Tibial nerve (tissue), 4 donors: ENCODE results near the gene CLPSL1. TPM values are rescaled to one million over a fixed set of nuclear protein-coding genes. Genes with fewer than 3 reads are reported as not detected.

Experiments
- DNase-seq, 2 donors: peaks; one replicate each; pipeline ENCODE4 v3.0.0-alpha.2; 2019; ENCODE audit warnings: low spot score in 2 of 2
- H3K27ac ChIP-seq, 4 donors: fragments of 200-600 bp; sonication (generic) in 3 of 4; one replicate each; pipeline ENCODE4 v1.5.1; 2017 to 2019; ENCODE audit warnings: mild to moderate bottlenecking in 1 of 4
- H3K27me3 ChIP-seq, 2 donors: fragments of 200-600 bp; sonication (generic) in 1 of 2; one replicate each; pipeline versions ENCODE4 v1.5.1 to v1.6.0; 2017 to 2019
- H3K36me3 ChIP-seq, 3 donors: fragments of 200-600 bp; sonication (generic); one replicate each; pipeline ENCODE4 v1.5.1; 2018 to 2019
- H3K4me1 ChIP-seq, 4 donors: fragments of 200-600 bp; sonication (generic) in 3 of 4; one replicate each; pipeline ENCODE4 v1.5.1; 2017 to 2019
- H3K4me3 ChIP-seq, 4 donors: fragments of 200-600 bp; sonication (generic) in 3 of 4; one replicate each; pipeline ENCODE4 v1.5.1; 2017 to 2019; ENCODE audit warnings: mild to moderate bottlenecking in 1 of 4, moderate library complexity in 1 of 4
- H3K9me3 ChIP-seq, 4 donors: fragments of 200-600 bp; sonication (generic) in 3 of 4; one replicate each; pipeline ENCODE4 v1.5.1; 2017 to 2019
- EP300 ChIP-seq, 2 donors: sonication (generic); formaldehyde crosslinking; IDR thresholded peaks; one replicate each; pipeline ENCODE4 v1.6.1; 2017; ENCODE audit warnings: antibody characterized with exemption in 2 of 2, mild to moderate bottlenecking in 1 of 2
- POLR2A ChIP-seq, 2 donors: fragments of 450-650 bp; IDR thresholded peaks; one replicate each; pipeline ENCODE4 v1.6.1; 2017; ENCODE audit warnings: antibody characterized with exemption in 2 of 2, mild to moderate bottlenecking in 2 of 2, moderate library complexity in 2 of 2
- WGBS, 2 donors: methylation state at CpG; one replicate each; pipeline ENCODE4 v1.1.5; 2018; 5-methylcytosine and 5-hydroxymethylcytosine counted together
- total RNA-seq, 4 donors: library from RNA; depleted of rRNA; stranded (reverse); fragments of >200 nt; gene quantifications; one replicate each; pipeline ENCODE4 v1.1.0, GENCODE V29; 2016
- TF ChIP-seq, protein P1 (sequence below), 5 experiments: fragments of 200-600 bp in 3 of 5; fragments of 450-650 bp in 2 of 5; sonication (generic) in 3 of 5; IDR thresholded peaks; one replicate each; pipeline ENCODE4 v1.5.1; 2016 to 2019; ENCODE audit warnings: antibody characterized with exemption in 5 of 5, mild to moderate bottlenecking in 3 of 5, moderate library complexity in 2 of 5

The CLPSL1 gene
- total RNA-seq, 4 donors from 2014 or later: not detected

DNA sequence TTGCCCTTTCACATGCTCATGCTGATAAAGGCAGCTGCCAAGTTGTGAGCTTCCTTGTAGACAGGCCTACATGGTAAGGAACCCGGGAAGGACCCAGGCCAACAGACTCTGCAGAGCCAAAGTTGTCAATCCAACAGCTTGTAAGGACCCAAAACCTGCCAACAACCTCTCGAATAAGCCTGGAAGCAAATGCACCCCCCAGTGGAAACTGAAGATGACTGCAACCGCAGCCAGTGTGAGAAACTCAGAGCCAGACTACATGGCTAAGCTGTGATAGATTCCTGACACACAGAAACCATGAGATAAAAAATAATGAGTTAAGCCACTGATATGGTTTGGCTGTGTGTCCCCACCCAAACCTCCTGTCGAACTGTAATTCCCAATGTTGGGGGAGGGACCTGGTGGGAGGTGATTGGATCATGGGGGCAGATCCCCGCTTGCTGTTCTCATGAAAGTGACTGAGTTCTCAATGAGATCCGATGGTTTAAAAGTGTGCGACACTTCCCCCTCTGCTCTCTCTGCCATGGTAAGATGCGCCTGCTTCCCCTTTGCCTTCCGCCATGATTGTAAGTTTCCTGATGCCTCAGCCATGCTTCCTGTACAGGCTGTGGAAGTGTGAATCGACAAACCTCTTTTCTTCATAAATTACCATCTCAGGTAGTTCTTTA lies 23.2 kb upstream of the CLPSL1 start:
- peaks cover 0 to 26% of the 10 kb centered on the region in 2 donors for H3K27me3 ChIP-seq
- H3K4me3 ChIP-seq: no peak overlapping the region
- no peak for TF ChIP-seq EP300 (IDR thresholded peaks at IDR 0.05)
- TF ChIP-seq, protein P1, sequence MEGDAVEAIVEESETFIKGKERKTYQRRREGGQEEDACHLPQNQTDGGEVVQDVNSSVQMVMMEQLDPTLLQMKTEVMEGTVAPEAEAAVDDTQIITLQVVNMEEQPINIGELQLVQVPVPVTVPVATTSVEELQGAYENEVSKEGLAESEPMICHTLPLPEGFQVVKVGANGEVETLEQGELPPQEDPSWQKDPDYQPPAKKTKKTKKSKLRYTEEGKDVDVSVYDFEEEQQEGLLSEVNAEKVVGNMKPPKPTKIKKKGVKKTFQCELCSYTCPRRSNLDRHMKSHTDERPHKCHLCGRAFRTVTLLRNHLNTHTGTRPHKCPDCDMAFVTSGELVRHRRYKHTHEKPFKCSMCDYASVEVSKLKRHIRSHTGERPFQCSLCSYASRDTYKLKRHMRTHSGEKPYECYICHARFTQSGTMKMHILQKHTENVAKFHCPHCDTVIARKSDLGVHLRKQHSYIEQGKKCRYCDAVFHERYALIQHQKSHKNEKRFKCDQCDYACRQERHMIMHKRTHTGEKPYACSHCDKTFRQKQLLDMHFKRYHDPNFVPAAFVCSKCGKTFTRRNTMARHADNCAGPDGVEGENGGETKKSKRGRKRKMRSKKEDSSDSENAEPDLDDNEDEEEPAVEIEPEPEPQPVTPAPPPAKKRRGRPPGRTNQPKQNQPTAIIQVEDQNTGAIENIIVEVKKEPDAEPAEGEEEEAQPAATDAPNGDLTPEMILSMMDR (IDR thresholded peaks at IDR 0.05): no peak
- no peak for TF ChIP-seq POLR2A (IDR thresholded peaks at IDR 0.05)
- no peak overlapping the region for H3K27ac ChIP-seq
- no peaks in the 10 kb centered on the region for H3K9me3 ChIP-seq
- WGBS, 2 donors: 45 to 55% methylated on average over 10 of the region's 10 CpGs
- H3K4me1 ChIP-seq: no peaks in the 10 kb centered on the region
- H3K36me3 ChIP-seq: no peaks in the 10 kb centered on the region
- DNase-seq: no peak

DNA sequence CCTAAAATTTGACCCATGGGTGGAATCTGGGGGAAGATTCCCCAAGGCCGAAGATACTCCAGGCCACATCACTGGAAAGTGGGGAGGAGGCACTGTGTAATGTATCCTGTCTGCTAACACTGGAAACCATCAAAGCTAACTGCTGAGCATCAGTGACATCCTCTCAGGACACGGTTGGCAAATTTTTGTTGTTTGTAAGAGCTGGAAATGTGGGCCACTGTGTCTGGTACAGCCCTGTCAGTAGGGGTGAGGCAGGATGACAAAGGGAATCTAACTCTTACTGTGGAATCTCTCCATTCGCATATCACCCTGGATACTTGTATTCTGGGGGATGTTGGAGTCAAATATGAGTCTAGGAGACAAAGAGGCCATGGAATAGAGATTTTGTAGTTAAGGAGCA lies 21.4 kb upstream of the CLPSL1 start:
- peaks cover 0 to 42% of the 10 kb centered on the region in 2 donors for H3K27me3 ChIP-seq

DNA sequence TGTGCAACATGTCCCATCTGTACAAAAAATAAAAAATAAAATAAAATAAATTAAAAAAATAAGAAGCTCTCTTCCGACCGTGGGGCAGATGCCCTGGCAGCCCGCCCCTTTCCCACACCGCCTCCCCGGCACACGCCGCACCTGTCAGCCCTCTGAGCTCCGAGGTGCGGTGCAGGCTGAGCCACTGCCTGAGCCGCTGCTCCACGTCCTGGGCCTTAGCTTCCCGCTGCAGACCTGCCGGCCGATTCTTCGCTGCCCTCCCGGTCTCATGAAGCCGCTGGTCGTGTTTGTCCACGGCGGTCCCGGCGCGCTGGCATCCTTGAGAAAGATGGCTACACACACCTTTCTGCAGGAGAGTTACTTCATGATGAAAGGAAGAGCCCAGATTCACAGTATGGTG lies 15.1 kb upstream of the CLPSL1 start:
- TF ChIP-seq POLR2A (IDR thresholded peaks at IDR 0.05): no peak
- TF ChIP-seq, protein P1 (IDR thresholded peaks at IDR 0.05): no peak
- TF ChIP-seq EP300 (IDR thresholded peaks at IDR 0.05): no peak
- H3K4me1 ChIP-seq: peaks cover 0 to 5% (median 0%) of the 10 kb centered on the region in 4 donors
- no peaks in the 10 kb centered on the region for H3K36me3 ChIP-seq
- DNase-seq: no peak
- H3K27me3 ChIP-seq: peaks cover 0 to 50% of the 10 kb centered on the region in 2 donors
- H3K4me3 ChIP-seq: no peak overlapping the region
- no peaks in the 10 kb centered on the region for H3K9me3 ChIP-seq
- 86 to 87% methylated on average over 23 of the region's 23 CpGs for WGBS, 2 donors
- H3K27ac ChIP-seq: no peak overlapping the region

More for the DNA sequence above, 21.4 kb upstream of the CLPSL1 start:
- H3K4me3 ChIP-seq: no peak overlapping the region
- peaks cover 0 to 3% (median 0%) of the 10 kb centered on the region in 4 donors for H3K4me1 ChIP-seq
- DNase-seq: no peak
- no peaks in the 10 kb centered on the region for H3K9me3 ChIP-seq
- 78% methylated on average over 3 of the region's 3 CpGs for WGBS, 2 donors
- no peaks in the 10 kb centered on the region for H3K36me3 ChIP-seq
- H3K27ac ChIP-seq: no peak overlapping the region
- TF ChIP-seq POLR2A (IDR thresholded peaks at IDR 0.05) (no peak), EP300 (IDR thresholded peaks at IDR 0.05) (no peak)
- TF ChIP-seq, protein P1 (IDR thresholded peaks at IDR 0.05): no peak

DNA sequence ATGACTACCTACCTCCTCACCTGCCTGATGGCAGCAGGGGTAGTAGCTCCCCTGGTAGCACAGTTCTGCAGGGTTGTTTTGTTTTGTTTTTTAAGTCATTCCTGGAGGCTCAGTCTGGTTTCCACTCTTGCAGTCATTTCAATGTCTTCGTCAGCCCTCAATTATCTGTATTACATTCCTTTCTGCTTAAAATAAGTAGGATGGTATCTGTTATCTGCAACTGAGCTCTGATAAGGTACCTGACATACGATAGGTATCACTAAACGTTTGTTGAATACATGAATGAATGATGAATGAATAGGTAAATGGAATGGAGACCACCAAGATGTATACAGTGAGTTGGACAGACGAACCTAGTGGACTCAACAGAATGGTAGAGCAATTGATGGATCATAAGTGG lies 11.6 kb upstream of the CLPSL1 start:
- Histone ChIP-seq H3K36me3 (no peaks in the 10 kb centered on the region), H3K27me3 (peaks cover 0 to 37% of the 10 kb centered on the region in 2 donors), H3K4me1 (peaks cover 0 to 4% (median 0%) of the 10 kb centered on the region in 4 donors), H3K27ac (no peak overlapping the region), H3K4me3 (no peak overlapping the region), H3K9me3 (no peaks in the 10 kb centered on the region)
- 85% methylated on average over 4 of the region's 4 CpGs for WGBS, 2 donors
- TF ChIP-seq POLR2A (IDR thresholded peaks at IDR 0.05): no peak
- no peak for TF ChIP-seq EP300 (IDR thresholded peaks at IDR 0.05)
- TF ChIP-seq, protein P1 (IDR thresholded peaks at IDR 0.05): no peak
- DNase-seq: no peak

DNA sequence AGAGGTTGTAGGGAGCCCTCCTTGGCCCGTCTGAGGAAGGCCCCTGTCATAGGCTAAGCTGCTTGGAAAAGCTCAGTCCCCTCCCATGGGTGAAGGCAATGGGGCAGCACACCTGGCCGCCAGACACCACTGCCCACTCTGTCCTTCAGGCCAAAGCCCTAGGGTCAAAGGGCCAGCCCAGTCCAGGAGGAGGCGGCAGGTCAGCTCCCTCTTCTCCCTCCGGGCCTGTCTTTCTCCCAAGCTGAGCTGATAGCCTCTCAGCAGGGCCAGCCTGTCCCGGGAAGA lies 9.5 kb upstream of the CLPSL1 start:
- WGBS, 2 donors: 40 to 48% methylated on average over 5 of the region's 5 CpGs
- peaks cover 0 to 36% of the 10 kb centered on the region in 2 donors for H3K27me3 ChIP-seq
- H3K36me3 ChIP-seq: no peaks in the 10 kb centered on the region
- no peak overlapping the region for H3K4me3 ChIP-seq
- peaks cover 0 to 2% (median under 1%) of the 10 kb centered on the region in 4 donors for H3K4me1 ChIP-seq
- TF ChIP-seq EP300 (IDR thresholded peaks at IDR 0.05) (no peak), POLR2A (IDR thresholded peaks at IDR 0.05) (no peak)
- TF ChIP-seq, protein P1 (IDR thresholded peaks at IDR 0.05): no peak
- DNase-seq: no peak
- no peak overlapping the region for H3K27ac ChIP-seq
- H3K9me3 ChIP-seq: no peaks in the 10 kb centered on the region
